Uterus (tissue), 4 donors: Measurements from ENCODE around the gene BMPR1B. TPM values are rescaled to one million over a fixed set of nuclear protein-coding genes. Genes with fewer than 3 reads are reported as not detected.
A peak's percentile ranks its signal among the peaks of the same experiment; 100 is the strongest.

Experiments used
- DNase-seq, 2 donors: peaks; one replicate each; pipeline ENCODE4 v3.0.0-alpha.2; 2019 to 2020
- H3K27ac ChIP-seq, 2 donors: fragments of 200-600 bp; sonication (generic); 1 replicate in 1 of 2; 2 replicates in 1 of 2; pipeline ENCODE4 v1.5.1; 2016 to 2018
- H3K27me3 ChIP-seq, 2 donors: fragments of 200-600 bp; sonication (generic); one replicate each; pipeline ENCODE4 v1.5.1; 2018 to 2019; ENCODE audit warnings: control low read depth in 1 of 2
- H3K36me3 ChIP-seq, 2 donors: fragments of 200-600 bp; sonication (generic); one replicate each; pipeline ENCODE4 v1.5.1; 2019; ENCODE audit warnings: control low read depth in 1 of 2
- H3K4me1 ChIP-seq, 2 donors: fragments of 200-600 bp; sonication (generic); one replicate each; pipeline ENCODE4 v1.5.1; 2018 to 2019; ENCODE audit warnings: control low read depth in 1 of 2
- H3K4me3 ChIP-seq, 2 donors: fragments of 200-600 bp; sonication (generic); 1 replicate in 1 of 2; 2 replicates in 1 of 2; pipeline ENCODE4 v1.5.1; 2018 to 2019; ENCODE audit warnings: mild to moderate bottlenecking in 1 of 2
- H3K9me3 ChIP-seq, 2 donors: fragments of 200-600 bp; sonication (generic); one replicate each; pipeline ENCODE4 v1.5.1; 2019; ENCODE audit warnings: control low read depth in 1 of 2
- POLR2A ChIP-seq, 2 donors: fragments of 450-650 bp; IDR thresholded peaks; one replicate each; pipeline ENCODE4 v1.6.1; 2016; ENCODE audit warnings: antibody characterized with exemption in 2 of 2, mild to moderate bottlenecking in 1 of 2, moderate library complexity in 1 of 2
- intact Hi-C: fragments of 100-400 bp; cut with DNase I; formaldehyde crosslinking; loops from one replicate; pipeline ENCODE4 v1.15.1; 2023; ENCODE audit warnings: low total_unique reads
- total RNA-seq, 4 donors: library from RNA; depleted of rRNA in 3 of 4; stranded (reverse); fragments of >200 nt in 3 of 4; gene quantifications; one replicate each; pipeline versions ENCODE4 v1.1.0 to v1.2.4, GENCODE V29; 2014 to 2023
- TF ChIP-seq, protein P1 (sequence below), 4 experiments: fragments of 200-600 bp in 2 of 4; fragments of 450-650 bp in 2 of 4; sonication (generic) in 2 of 4; IDR thresholded peaks; one replicate each; pipeline ENCODE4 v1.5.1; 2016 to 2019; ENCODE audit warnings: antibody characterized with exemption in 4 of 4, mild to moderate bottlenecking in 2 of 4, moderate library complexity in 1 of 4
- donor health status: DM: yes; HTN: yes; CAD: no.

The BMPR1B gene
- total RNA-seq, 4 donors from 2014 or later, result under 0.01 to 13.6 (median 3.3) TPM

DNA sequence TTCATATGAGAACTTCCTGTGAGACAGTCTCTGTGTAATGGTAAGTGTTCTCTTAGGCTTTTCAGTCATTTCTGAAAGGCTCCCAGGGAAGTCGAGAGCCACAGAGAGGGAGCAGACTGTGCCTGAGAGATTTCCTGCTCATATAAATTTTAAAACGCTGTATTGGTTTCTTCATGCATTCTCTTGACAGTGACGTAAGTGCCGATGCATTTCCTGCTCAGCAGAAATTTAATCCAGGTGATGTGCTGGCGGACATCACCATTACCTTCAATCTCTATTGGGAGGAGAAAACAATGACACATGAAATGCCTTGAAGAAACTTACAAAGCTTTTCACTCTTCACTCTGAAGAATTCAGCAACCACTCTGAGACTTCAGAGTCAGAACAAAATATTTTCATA, 383.6 kb downstream of the BMPR1B start:
- Histone ChIP-seq H3K27me3 (no peaks in the 10 kb centered on the region), H3K4me3 (no peak overlapping the region), H3K27ac (no peak overlapping the region), H3K4me1 (no peaks in the 10 kb centered on the region), H3K9me3 (no peaks in the 10 kb centered on the region), H3K36me3 (no peaks in the 10 kb centered on the region)
- no peak for DNase-seq
- intact Hi-C loops, result no loop called here
- TF ChIP-seq, protein P1, sequence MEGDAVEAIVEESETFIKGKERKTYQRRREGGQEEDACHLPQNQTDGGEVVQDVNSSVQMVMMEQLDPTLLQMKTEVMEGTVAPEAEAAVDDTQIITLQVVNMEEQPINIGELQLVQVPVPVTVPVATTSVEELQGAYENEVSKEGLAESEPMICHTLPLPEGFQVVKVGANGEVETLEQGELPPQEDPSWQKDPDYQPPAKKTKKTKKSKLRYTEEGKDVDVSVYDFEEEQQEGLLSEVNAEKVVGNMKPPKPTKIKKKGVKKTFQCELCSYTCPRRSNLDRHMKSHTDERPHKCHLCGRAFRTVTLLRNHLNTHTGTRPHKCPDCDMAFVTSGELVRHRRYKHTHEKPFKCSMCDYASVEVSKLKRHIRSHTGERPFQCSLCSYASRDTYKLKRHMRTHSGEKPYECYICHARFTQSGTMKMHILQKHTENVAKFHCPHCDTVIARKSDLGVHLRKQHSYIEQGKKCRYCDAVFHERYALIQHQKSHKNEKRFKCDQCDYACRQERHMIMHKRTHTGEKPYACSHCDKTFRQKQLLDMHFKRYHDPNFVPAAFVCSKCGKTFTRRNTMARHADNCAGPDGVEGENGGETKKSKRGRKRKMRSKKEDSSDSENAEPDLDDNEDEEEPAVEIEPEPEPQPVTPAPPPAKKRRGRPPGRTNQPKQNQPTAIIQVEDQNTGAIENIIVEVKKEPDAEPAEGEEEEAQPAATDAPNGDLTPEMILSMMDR (IDR thresholded peaks at IDR 0.05), result no peak
- no peak for TF ChIP-seq POLR2A (IDR thresholded peaks at IDR 0.05)

DNA sequence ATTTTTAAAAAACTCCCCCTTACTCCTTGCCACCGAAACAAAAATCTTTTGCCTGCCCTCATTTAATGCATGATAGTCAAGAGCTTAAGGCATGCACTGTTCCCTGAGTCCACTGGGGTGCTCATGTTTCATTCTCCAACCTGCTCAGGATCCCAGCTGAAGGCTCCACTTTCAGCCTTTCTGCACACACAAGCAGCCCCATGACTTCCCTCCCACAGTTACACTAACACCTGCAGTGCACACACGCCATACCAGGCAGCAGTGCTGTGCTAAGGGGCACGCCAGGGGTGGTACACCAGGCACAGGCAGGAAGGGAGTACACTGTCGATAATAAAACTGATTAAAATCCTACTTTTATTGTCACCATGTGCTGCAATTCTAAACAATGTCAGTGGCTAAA, 385.2 kb downstream of the BMPR1B start:
- Histone ChIP-seq H3K9me3 (no peaks in the 10 kb centered on the region), H3K27ac (no peak overlapping the region), H3K27me3 (no peaks in the 10 kb centered on the region), H3K4me3 (no peak overlapping the region), H3K4me1 (no peaks in the 10 kb centered on the region), H3K36me3 (no peaks in the 10 kb centered on the region)
- no peak for DNase-seq
- intact Hi-C loops, result no loop called here
- no peak for TF ChIP-seq POLR2A (IDR thresholded peaks at IDR 0.05)
- TF ChIP-seq, protein P1 (IDR thresholded peaks at IDR 0.05), result no peak

DNA sequence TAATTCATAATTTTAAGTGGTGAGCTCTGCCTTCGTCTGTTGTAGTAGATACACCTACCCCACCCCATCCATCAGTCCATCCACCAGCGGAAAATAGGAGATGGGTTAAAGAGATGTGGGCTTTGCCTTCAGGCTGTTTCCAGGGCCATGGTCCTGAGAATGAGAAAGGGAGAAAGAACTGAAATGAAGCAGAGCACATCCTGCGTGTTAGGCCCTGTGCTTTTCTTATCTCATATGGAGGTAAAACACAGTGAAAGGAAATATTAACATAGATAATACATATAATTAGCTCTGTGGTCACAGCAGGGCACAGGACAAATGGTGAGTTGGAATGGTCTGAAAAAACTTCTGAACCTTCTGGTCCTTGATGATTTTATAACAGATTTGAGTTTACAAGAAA, 393.5 kb downstream of the BMPR1B start:
- Histone ChIP-seq H3K9me3 (no peaks in the 10 kb centered on the region), H3K27ac (no peak overlapping the region), H3K27me3 (no peaks in the 10 kb centered on the region), H3K36me3 (no peaks in the 10 kb centered on the region), H3K4me1 (no peaks in the 10 kb centered on the region), H3K4me3 (no peak overlapping the region)
- no peak for DNase-seq
- intact Hi-C loops, result no loop called here
- TF ChIP-seq, protein P1 (IDR thresholded peaks at IDR 0.05), result no peak

DNA sequence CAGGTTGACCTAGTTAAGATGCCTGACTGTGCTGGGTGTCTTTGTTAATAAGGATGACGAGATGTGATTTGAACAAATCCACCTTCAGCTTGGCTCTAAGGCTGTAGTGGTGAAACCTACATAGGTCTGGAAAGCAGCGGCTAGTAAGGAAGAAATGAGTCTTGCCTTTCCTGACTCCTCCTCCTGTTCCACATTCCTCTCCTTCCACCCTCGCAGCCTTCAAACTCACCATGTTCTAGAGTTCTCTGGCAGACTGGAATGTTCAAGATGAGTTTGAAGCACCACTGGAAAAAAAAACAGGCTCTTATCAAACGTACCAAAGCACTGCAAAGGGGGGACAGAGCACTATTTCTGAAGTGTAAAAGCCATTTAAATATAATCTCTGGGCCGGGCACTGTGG, 395.4 kb downstream of the BMPR1B start:
- Histone ChIP-seq H3K4me3 (no peak overlapping the region), H3K27me3 (no peaks in the 10 kb centered on the region), H3K4me1 (no peaks in the 10 kb centered on the region), H3K36me3 (no peaks in the 10 kb centered on the region), H3K9me3 (no peaks in the 10 kb centered on the region), H3K27ac (no peak overlapping the region)
- TF ChIP-seq POLR2A (IDR thresholded peaks at IDR 0.05), result no peak
- TF ChIP-seq, protein P1 (IDR thresholded peaks at IDR 0.05), result no peak
- intact Hi-C loops, result no loop called here
- DNase-seq, result no peak

DNA sequence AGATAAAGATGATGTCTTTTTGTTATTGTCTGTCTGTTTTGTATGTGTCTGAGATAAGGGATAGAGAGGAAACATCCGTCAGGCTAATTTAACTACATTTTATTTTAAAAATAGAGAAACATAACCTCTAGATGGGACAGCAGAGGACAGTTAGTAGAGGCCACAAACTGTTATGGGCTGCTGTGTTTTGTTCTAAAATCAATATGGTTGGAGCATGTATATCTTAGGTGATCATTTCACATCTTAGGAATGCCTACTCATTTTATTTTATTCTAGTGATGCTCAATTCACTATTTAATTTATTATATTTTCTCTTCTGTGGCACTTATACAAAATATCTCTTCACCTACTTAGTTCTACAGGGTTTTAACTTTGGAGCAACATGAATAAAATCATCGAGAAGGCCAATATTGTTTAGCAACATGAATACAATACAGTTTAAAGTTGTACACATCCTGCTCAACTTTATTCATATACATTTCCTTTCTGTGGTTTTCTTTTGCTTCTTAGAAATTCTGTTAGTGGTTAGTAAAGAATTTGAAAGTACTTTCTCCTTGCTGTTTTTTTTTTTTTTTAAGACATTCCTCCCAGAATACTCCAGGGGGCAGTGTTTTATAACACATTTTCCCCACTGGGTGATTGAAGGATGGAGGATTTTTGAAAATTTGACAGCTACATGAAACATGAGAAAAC, 398.1 kb downstream of the BMPR1B start:
- Histone ChIP-seq H3K4me1 (no peaks in the 10 kb centered on the region), H3K4me3 (no peak overlapping the region), H3K9me3 (no peaks in the 10 kb centered on the region), H3K36me3 (no peaks in the 10 kb centered on the region), H3K27me3 (no peaks in the 10 kb centered on the region), H3K27ac (no peak overlapping the region)
- no peak for TF ChIP-seq POLR2A (IDR thresholded peaks at IDR 0.05)
- TF ChIP-seq, protein P1 (IDR thresholded peaks at IDR 0.05), result peak; percentile 14 to 30 (median 28)
- DNase-seq, result no peak
- intact Hi-C loops, result no loop called here
